Central memory CD8-positive, alpha-beta T cell (primary cell): ENCODE results near the gene MATK.

Source experiments
- ATAC-seq: fragments of 150-1000 bp; cut with Tn5 transposase; replicated peaks from 2 replicates; pipeline ENCODE4 v1.10.0; 2022; ENCODE audit warnings: mild to moderate bottlenecking, moderate FRiP score, moderate number of reproducible peaks; ENCODE audit not compliant: poor library complexity, severe bottlenecking; ENCODE audit errors: extremely low read depth
- DNase-seq, 2 donors: peaks; one replicate each; pipeline ENCODE4 v3.0.0; 2021; ENCODE audit warnings: low spot score in 2 of 2
- H3K27ac Mint-ChIP-seq: one replicate; pipeline ENCODE4 v1.8.0; 2022; ENCODE audit warnings: low read depth, mild to moderate bottlenecking, moderate library complexity, mixed read lengths
- H3K27me3 Mint-ChIP-seq: one replicate; pipeline ENCODE4 v1.8.0; 2022; ENCODE audit warnings: mixed read lengths
- H3K36me3 Mint-ChIP-seq: one replicate; pipeline ENCODE4 v1.8.0; 2022; ENCODE audit warnings: mild to moderate bottlenecking, moderate library complexity, mixed read lengths; ENCODE audit not compliant: insufficient read depth
- H3K4me1 Mint-ChIP-seq: one replicate; pipeline ENCODE4 v1.8.0; 2022; ENCODE audit warnings: mixed read lengths
- H3K4me3 Mint-ChIP-seq: one replicate; pipeline ENCODE4 v1.8.0; 2022; ENCODE audit warnings: mild to moderate bottlenecking, moderate library complexity, mixed read lengths
- H3K9me3 Mint-ChIP-seq: one replicate; pipeline ENCODE4 v1.8.0; 2022; ENCODE audit warnings: mixed read lengths

Gene MATK

GRCh38 chr19:3738477-3739220, 47.5 kb downstream of the MATK start:
- no peak for DNase-seq
- ATAC-seq, result no peak
- no peaks in the 10 kb centered on the region for H3K36me3 Mint-ChIP-seq
- H3K4me1 Mint-ChIP-seq, result no peaks in the 10 kb centered on the region
- no peak overlapping the region for H3K27ac Mint-ChIP-seq
- H3K4me3 Mint-ChIP-seq, result no peak overlapping the region
- no peaks in the 10 kb centered on the region for H3K27me3 Mint-ChIP-seq
- H3K9me3 Mint-ChIP-seq, result no peaks in the 10 kb centered on the region

DNA sequence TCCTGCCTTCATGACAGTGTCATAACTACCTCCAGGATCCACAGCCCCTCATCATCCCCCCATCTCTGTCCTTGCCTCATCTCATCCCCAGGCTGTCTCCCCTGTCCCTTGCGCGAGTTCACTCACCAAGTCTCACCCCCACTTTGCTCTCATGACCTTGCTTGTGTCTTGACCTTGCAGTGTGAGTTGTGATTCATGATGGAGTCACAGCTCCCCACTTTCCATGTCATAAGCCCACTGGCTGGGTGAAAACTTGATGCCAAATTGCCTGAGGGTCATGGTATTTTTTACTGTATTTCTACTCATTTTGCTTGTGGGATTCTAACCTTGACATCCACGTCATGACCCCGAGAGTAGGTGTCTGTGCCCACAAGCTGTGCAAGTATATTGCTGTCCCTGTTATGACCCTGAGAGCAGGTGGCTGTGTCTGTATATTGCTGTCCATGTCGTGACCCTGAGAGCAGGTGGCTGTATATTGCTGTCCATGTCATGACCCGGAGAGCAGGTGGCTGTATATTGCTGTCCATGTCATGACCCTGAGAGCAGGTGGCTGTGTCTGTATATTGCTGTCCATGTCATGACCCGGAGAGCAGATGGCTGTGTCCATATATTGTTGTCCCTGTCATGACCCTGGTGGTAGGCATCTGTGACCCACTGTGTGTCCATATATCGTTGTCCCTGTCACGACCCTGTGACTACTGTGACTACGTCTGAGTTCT, 48.5 kb downstream of the MATK start:
- no peak for ATAC-seq
- DNase-seq, result no peak
- peak overlapping the region; percentile 66 for H3K27ac Mint-ChIP-seq
- H3K27me3 Mint-ChIP-seq, result no peaks in the 10 kb centered on the region
- no peaks in the 10 kb centered on the region for H3K9me3 Mint-ChIP-seq
- H3K36me3 Mint-ChIP-seq, result no peaks in the 10 kb centered on the region
- H3K4me1 Mint-ChIP-seq, result no peaks in the 10 kb centered on the region
- no peak overlapping the region for H3K4me3 Mint-ChIP-seq

DNA sequence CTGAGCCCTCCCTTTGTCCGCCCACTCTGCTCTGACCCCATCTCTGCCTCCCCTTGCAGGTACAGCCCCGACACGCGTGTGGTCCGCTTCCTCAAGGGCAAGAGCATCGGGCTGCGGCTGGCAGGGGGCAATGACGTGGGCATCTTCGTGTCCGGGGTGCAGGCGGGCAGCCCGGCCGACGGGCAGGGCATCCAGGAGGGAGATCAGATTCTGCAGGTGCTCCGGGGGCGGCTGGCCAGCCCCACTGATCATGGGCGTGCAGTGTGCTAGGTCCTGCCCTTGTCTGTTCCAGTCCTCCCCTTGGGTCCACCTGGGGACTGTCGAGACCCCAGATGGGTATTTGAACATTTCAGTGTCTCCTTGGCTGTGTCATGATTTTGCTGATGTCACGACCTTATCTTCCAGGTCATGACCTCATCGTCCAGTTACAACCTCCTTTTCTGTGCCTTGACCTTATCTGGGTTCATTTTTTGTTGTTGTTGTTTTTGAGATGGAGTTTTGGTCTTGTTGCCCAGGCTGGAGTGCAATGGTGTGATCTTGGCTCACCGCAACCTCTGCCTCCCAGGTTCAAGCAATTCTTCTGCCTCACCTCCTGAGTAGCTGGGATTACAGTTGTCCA, 50.0 kb downstream of the MATK start:
- Mint-ChIP-seq H3K4me3 (no peak overlapping the region), H3K9me3 (no peaks in the 10 kb centered on the region), H3K4me1 (no peaks in the 10 kb centered on the region), H3K27ac (no peak overlapping the region), H3K36me3 (no peaks in the 10 kb centered on the region), H3K27me3 (no peaks in the 10 kb centered on the region)
- no peak for ATAC-seq
- no peak for DNase-seq

DNA sequence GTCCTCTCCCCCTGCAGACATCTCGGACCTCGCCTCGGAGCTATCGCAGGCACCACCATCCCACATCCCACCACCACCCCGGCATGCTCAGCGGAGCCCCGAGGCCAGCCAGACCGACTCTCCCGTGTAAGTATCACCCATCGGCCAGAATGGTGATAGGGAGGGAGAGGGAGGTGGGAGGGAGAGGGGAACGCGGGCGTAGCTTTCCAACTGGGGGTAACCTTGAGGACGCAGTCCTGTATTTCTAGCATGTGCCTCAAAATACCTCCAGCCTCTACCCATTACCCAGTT, 51.9 kb downstream of the MATK start:
- Mint-ChIP-seq H3K4me1 (no peaks in the 10 kb centered on the region), H3K9me3 (no peaks in the 10 kb centered on the region), H3K27me3 (no peaks in the 10 kb centered on the region), H3K4me3 (no peak overlapping the region), H3K27ac (no peak overlapping the region), H3K36me3 (no peaks in the 10 kb centered on the region)
- DNase-seq (no peak), ATAC-seq (no peak)

GRCh38 chr19:3733549-3734309, 52.5 kb downstream of the MATK start:
- Mint-ChIP-seq H3K9me3 (no peaks in the 10 kb centered on the region), H3K27ac (no peak overlapping the region), H3K4me3 (no peak overlapping the region), H3K27me3 (no peaks in the 10 kb centered on the region), H3K4me1 (no peaks in the 10 kb centered on the region), H3K36me3 (no peaks in the 10 kb centered on the region)
- DNase-seq (no peak), ATAC-seq (no peak)

- ATAC-seq (no peak), DNase-seq (no peak)
- H3K9me3 Mint-ChIP-seq, result no peaks in the 10 kb centered on the region
- no peak overlapping the region for H3K27ac Mint-ChIP-seq
- no peaks in the 10 kb centered on the region for H3K27me3 Mint-ChIP-seq
- H3K4me1 Mint-ChIP-seq, result no peaks in the 10 kb centered on the region
- no peak overlapping the region for H3K4me3 Mint-ChIP-seq
- no peaks in the 10 kb centered on the region for H3K36me3 Mint-ChIP-seq
These were observed 54.1 kb downstream of the MATK start for GRCh38 chr19:3732108-3732507.

GRCh38 chr19:3730457-3730958, 55.7 kb downstream of the MATK start:
- DNase-seq (no peak), ATAC-seq (no peak)
- H3K36me3 Mint-ChIP-seq, result peaks cover 2% of the 10 kb centered on the region
- no peak overlapping the region for H3K27ac Mint-ChIP-seq
- no peaks in the 10 kb centered on the region for H3K27me3 Mint-ChIP-seq
- no peak overlapping the region for H3K4me3 Mint-ChIP-seq
- no peaks in the 10 kb centered on the region for H3K4me1 Mint-ChIP-seq
- no peaks in the 10 kb centered on the region for H3K9me3 Mint-ChIP-seq
